ENCODE measurements around the gene LIPC.

LIPC gene

GRCh38 chr15:58453931-58454793 is 22.4 kb downstream of the LIPC start:
- H3K27ac ChIP-seq (ENCODE audit: extremely low read depth, low read depth, low read length), result no peak overlapping the region
- no peaks in the 10 kb centered on the region for H3K36me3 ChIP-seq (ENCODE audit: control insufficient read depth in 2 of 2, insufficient read depth in 1 of 2, low read length in 2 of 2)
- H3K4me3 ChIP-seq (ENCODE audit: low read depth, low read length), result no peak overlapping the region
- ChIA-PET CTCF (no interaction called here), POLR2A (no interaction called here)
- no peaks in the 10 kb centered on the region for H3K4me1 ChIP-seq (ENCODE audit: control insufficient read depth, insufficient read depth, low read length)
- H3K9me3 ChIP-seq (ENCODE audit: control insufficient read depth, insufficient read depth, low read depth, low read length), result no peaks in the 10 kb centered on the region
- TF ChIP-seq ZNF423 (tag by site-specific recombination; IDR thresholded peaks at IDR 0.05) (no peak), EGR2 (tag by site-specific recombination; IDR thresholded peaks at IDR 0.05; ENCODE audit: low read depth) (peak; percentile 71), ZNF157 (tag by site-specific recombination; IDR thresholded peaks at IDR 0.05) (no peak), ZFHX2 (tag by site-specific recombination; conservative IDR thresholded peaks at IDR 0.05) (peak; percentile 70), ZNF692 (tag by site-specific recombination; IDR thresholded peaks at IDR 0.05) (no peak), ZNF138 (tag by site-specific recombination; IDR thresholded peaks at IDR 0.05; ENCODE audit: borderline replicate concordance) (no peak), SCRT2 (tag by site-specific recombination; IDR thresholded peaks at IDR 0.05) (peak; percentile 62), ZNF610 (tag by site-specific recombination; IDR thresholded peaks at IDR 0.05; ENCODE audit: borderline replicate concordance) (no peak), ZNF19 (tag by site-specific recombination; IDR thresholded peaks at IDR 0.05; ENCODE audit: low read depth) (no peak), ZNF639 (tag by site-specific recombination; IDR thresholded peaks at IDR 0.05) (no peak)

- no peak for TF ChIP-seq ZFP3 (tag by site-specific recombination; IDR thresholded peaks at IDR 0.05; ENCODE audit: low read depth)
- no peak for TF ChIP-seq KLF8 (tag by site-specific recombination; IDR thresholded peaks at IDR 0.05)
- TF ChIP-seq TCF7L2 (IDR thresholded peaks at IDR 0.05; ENCODE audit: borderline replicate concordance, low read depth, low read length), result no peak
- no peak for TF ChIP-seq ZXDB (tag by site-specific recombination; IDR thresholded peaks at IDR 0.05)
- no peak for TF ChIP-seq REPIN1 (tag by site-specific recombination; IDR thresholded peaks at IDR 0.05; ENCODE audit: low read depth)
- TF ChIP-seq PRDM10 (tag by site-specific recombination; IDR thresholded peaks at IDR 0.05), result no peak
- TF ChIP-seq ZNF292 (tag by site-specific recombination; IDR thresholded peaks at IDR 0.05; ENCODE audit: borderline replicate concordance, low read depth), result no peak
- no peak for TF ChIP-seq GLI2 (tag by site-specific recombination; IDR thresholded peaks at IDR 0.05; ENCODE audit: borderline replicate concordance, low read depth)
- TF ChIP-seq ZNF2 (tag by site-specific recombination; IDR thresholded peaks at IDR 0.05), result no peak
- TF ChIP-seq ZBTB1 (tag by site-specific recombination; IDR thresholded peaks at IDR 0.05), result no peak
- TF ChIP-seq ZSCAN5A (tag by site-specific recombination; IDR thresholded peaks at IDR 0.05), result no peak
- no peak for TF ChIP-seq SCRT2 (tag by site-specific recombination; IDR thresholded peaks at IDR 0.05)
- no peak for TF ChIP-seq ZSCAN16 (tag by site-specific recombination; IDR thresholded peaks at IDR 0.05)
- no peak for TF ChIP-seq ZNF248 (tag by site-specific recombination; IDR thresholded peaks at IDR 0.05)
- no peak for TF ChIP-seq ZSCAN4 (tag by site-specific recombination; IDR thresholded peaks at IDR 0.05)
- POLR2A ChIA-PET, result no interaction called here
- Histone ChIP-seq H3K4me3 (ENCODE audit: low read depth, low read length) (no peak overlapping the region), H3K9me3 (ENCODE audit: control insufficient read depth, insufficient read depth, low read depth, low read length) (no peaks in the 10 kb centered on the region), H3K36me3 (ENCODE audit: control insufficient read depth in 2 of 2, insufficient read depth in 1 of 2, low read length in 2 of 2) (no peaks in the 10 kb centered on the region), H3K4me1 (ENCODE audit: control insufficient read depth, insufficient read depth, low read length) (no peaks in the 10 kb centered on the region), H3K27ac (ENCODE audit: extremely low read depth, low read depth, low read length) (no peak overlapping the region)
- CTCF ChIA-PET, result no interaction called here
Measured at GRCh38 chr15:58454950-58455401, 23.2 kb downstream of the LIPC start.

Data from HEK293 (cell line).